ENCODE measurements around the gene CHRNB2.

CHRNB2 gene

GRCh38 chr1:154590756-154591155 lies 23.2 kb downstream of the CHRNB2 start:
- no peak overlapping the region for H3K4me3 ChIP-seq (ENCODE audit: low read depth, low read length)
- no peak for DNase-seq (ENCODE audit: low read depth)
- no peak for TF ChIP-seq CTCF (conservative IDR thresholded peaks at IDR 0.05; ENCODE audit: low read depth, low read length)

GRCh38 chr1:154591206-154591605 lies 23.6 kb downstream of the CHRNB2 start:
- TF ChIP-seq CTCF (conservative IDR thresholded peaks at IDR 0.05; ENCODE audit: low read depth, low read length), result no peak
- H3K4me3 ChIP-seq (ENCODE audit: low read depth, low read length), result no peak overlapping the region
- DNase-seq (ENCODE audit: low read depth), result no peak

- no peak overlapping the region for H3K4me3 ChIP-seq (ENCODE audit: low read depth, low read length)
- no peak for DNase-seq (ENCODE audit: low read depth)
- TF ChIP-seq CTCF (conservative IDR thresholded peaks at IDR 0.05; ENCODE audit: low read depth, low read length), result no peak
Measured at GRCh38 chr1:154593390-154593789, 25.8 kb downstream of the CHRNB2 start.

- no peak overlapping the region for H3K4me3 ChIP-seq (ENCODE audit: low read depth, low read length)
- no peak for DNase-seq (ENCODE audit: low read depth)
- TF ChIP-seq CTCF (conservative IDR thresholded peaks at IDR 0.05; ENCODE audit: low read depth, low read length), result no peak
Measured at GRCh38 chr1:154594811-154595210, 27.2 kb downstream of the CHRNB2 start.

- no peak for DNase-seq (ENCODE audit: low read depth)
- H3K4me3 ChIP-seq (ENCODE audit: low read depth, low read length), result no peak overlapping the region
- TF ChIP-seq CTCF (conservative IDR thresholded peaks at IDR 0.05; ENCODE audit: low read depth, low read length), result no peak
Measured at GRCh38 chr1:154595621-154596020, 28.0 kb downstream of the CHRNB2 start.

GRCh38 chr1:154598871-154599635 lies 31.5 kb downstream of the CHRNB2 start:
- DNase-seq (ENCODE audit: low read depth), result no peak
- no peak overlapping the region for H3K4me3 ChIP-seq (ENCODE audit: low read depth, low read length)
- no peak for TF ChIP-seq CTCF (conservative IDR thresholded peaks at IDR 0.05; ENCODE audit: low read depth, low read length)

- no peak overlapping the region for H3K4me3 ChIP-seq (ENCODE audit: low read depth, low read length)
- no peak for TF ChIP-seq CTCF (conservative IDR thresholded peaks at IDR 0.05; ENCODE audit: low read depth, low read length)
- no peak for DNase-seq (ENCODE audit: low read depth)
Measured at GRCh38 chr1:154599658-154600057, 32.1 kb downstream of the CHRNB2 start.
